ENCODE results near the gene LILRB5.
A peak's percentile ranks its signal among the peaks of the same experiment; 100 is the strongest.
"Not testable (repeated sequence)": the region's sequence is repeated elsewhere in the genome, so short reads cannot be mapped to it uniquely, and the experiment has no call there.

Gene LILRB5

GRCh38 chr19:54275951-54276350 is 18.9 kb upstream of the LILRB5 start:
- DNase-seq (ENCODE audit: low spot score): no peak

- DNase-seq (ENCODE audit: low spot score): not testable (repeated sequence)
Measured at GRCh38 chr19:54274516-54274915, 17.4 kb upstream of the LILRB5 start.

- no peak for DNase-seq (ENCODE audit: low spot score)
Measured at GRCh38 chr19:54273821-54274220, 16.7 kb upstream of the LILRB5 start.

- not testable (repeated sequence) for DNase-seq (ENCODE audit: low spot score)
Measured at GRCh38 chr19:54272181-54272580, 15.1 kb upstream of the LILRB5 start.

- DNase-seq (ENCODE audit: low spot score): not testable (repeated sequence)
Measured at GRCh38 chr19:54271587-54271986, 14.5 kb upstream of the LILRB5 start.

- peak; percentile 45 for DNase-seq (ENCODE audit: low spot score)
Measured at GRCh38 chr19:54271106-54271505, 14.0 kb upstream of the LILRB5 start.

GRCh38 chr19:54268936-54269335 is 11.9 kb upstream of the LILRB5 start:
- no peak for DNase-seq (ENCODE audit: low spot score)

- peak; percentile 77 for DNase-seq (ENCODE audit: low spot score)
Measured at GRCh38 chr19:54266133-54266532, 9.1 kb upstream of the LILRB5 start.

GRCh38 chr19:54262470-54262869 is 5.4 kb upstream of the LILRB5 start:
- DNase-seq (ENCODE audit: low spot score): no peak

- DNase-seq (ENCODE audit: low spot score): no peak
Measured at GRCh38 chr19:54262066-54262465, 5.0 kb upstream of the LILRB5 start.

- DNase-seq (ENCODE audit: low spot score): no peak
Measured at GRCh38 chr19:54256250-54257115, 590 bp downstream of the LILRB5 start.

- DNase-seq (ENCODE audit: low spot score): no peak
Measured at GRCh38 chr19:54255105-54255775, 1.8 kb downstream of the LILRB5 start.

- no peak for DNase-seq (ENCODE audit: low spot score)
Measured at GRCh38 chr19:54254195-54254906, 2.7 kb downstream of the LILRB5 start.

- DNase-seq (ENCODE audit: low spot score): no peak
Measured at GRCh38 chr19:54253331-54254194, 3.5 kb downstream of the LILRB5 start.

GRCh38 chr19:54252845-54253244 is 4.2 kb downstream of the LILRB5 start:
- no peak for DNase-seq (ENCODE audit: low spot score)

GRCh38 chr19:54252243-54252642 is 4.8 kb downstream of the LILRB5 start:
- no peak for DNase-seq (ENCODE audit: low spot score)

GRCh38 chr19:54248016-54248601 is 9.0 kb downstream of the LILRB5 start:
- peak; percentile 70 for DNase-seq (ENCODE audit: low spot score)

- DNase-seq (ENCODE audit: low spot score): no peak
Measured at GRCh38 chr19:54247106-54247930, 9.8 kb downstream of the LILRB5 start.

GRCh38 chr19:54245936-54246335 is 11.1 kb downstream of the LILRB5 start:
- DNase-seq (ENCODE audit: low spot score): no peak

- DNase-seq (ENCODE audit: low spot score): not testable (repeated sequence)
Measured at GRCh38 chr19:54243809-54244208, 13.3 kb downstream of the LILRB5 start.
